ENCODE results near the gene NRBF2. TPM values are rescaled to one million over a fixed set of nuclear protein-coding genes. Genes with fewer than 3 reads are reported as not detected.
"Not testable (repeated sequence)": the region's sequence is repeated elsewhere in the genome, so short reads cannot be mapped to it uniquely, and the experiment has no call there.

NRBF2 gene
- total RNA-seq, 1 donor from 2014 or later, result 16.0 TPM

- intact Hi-C loops (cut with DNase I), result no loop called here
- peak; percentile 97 for ATAC-seq
These were observed 17.3 kb upstream of the NRBF2 start for GRCh38 chr10:63115732-63116383.

GRCh38 chr10:63116452-63117072 is 16.6 kb upstream of the NRBF2 start:
- intact Hi-C loops (cut with DNase I), result no loop called here
- ATAC-seq, result no peak

More at GRCh38 chr10:63115732-63116383, 17.3 kb upstream of the NRBF2 start:
- DNase-seq (ENCODE audit: low spot score), result peak; percentile 83

GRCh38 chr10:63119041-63119440 is 14.1 kb upstream of the NRBF2 start:
- no peak for DNase-seq (ENCODE audit: low spot score)
- no peak for ATAC-seq
- intact Hi-C loops (cut with DNase I), result no loop called here

More at GRCh38 chr10:63116452-63117072, 16.6 kb upstream of the NRBF2 start:
- no peak for DNase-seq (ENCODE audit: low spot score)

GRCh38 chr10:63120554-63120953 is 12.6 kb upstream of the NRBF2 start:
- DNase-seq (ENCODE audit: low spot score), result no peak
- ATAC-seq, result peak; percentile 19
- intact Hi-C loops (cut with DNase I), result no loop called here

DNA sequence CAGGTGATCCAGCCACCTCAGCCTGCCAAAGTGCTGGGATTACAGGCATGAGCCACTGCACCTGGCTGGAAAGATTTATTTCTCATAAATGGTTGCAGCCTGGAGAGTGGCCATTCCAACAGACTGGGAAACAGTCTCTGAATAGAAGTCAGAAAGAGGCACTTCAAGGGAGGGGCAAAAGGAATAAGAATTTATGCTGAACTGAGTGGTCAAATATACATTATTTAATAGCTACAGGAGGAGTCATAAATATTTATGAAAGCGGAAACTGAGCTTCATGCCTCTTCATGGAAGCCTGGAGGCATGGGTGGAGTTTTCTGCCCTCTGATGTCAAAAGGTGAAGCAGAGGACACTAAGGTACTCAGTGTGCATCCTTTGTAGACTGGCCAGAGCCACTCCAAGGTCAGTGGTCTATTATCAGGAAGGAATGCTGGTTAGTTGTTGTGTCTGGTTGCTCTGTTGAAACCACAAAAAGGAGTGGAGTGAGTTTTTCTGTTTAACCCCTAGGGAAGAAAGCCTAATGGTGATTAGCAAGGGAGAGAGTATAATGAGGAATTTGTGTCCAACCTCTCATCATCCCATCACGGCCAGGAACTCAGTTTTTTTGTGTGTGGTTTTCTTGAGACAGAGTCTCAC is 9.3 kb upstream of the NRBF2 start:
- no peak for ATAC-seq
- DNase-seq (ENCODE audit: low spot score), result no peak
- intact Hi-C loops (cut with DNase I), result no loop called here

DNA sequence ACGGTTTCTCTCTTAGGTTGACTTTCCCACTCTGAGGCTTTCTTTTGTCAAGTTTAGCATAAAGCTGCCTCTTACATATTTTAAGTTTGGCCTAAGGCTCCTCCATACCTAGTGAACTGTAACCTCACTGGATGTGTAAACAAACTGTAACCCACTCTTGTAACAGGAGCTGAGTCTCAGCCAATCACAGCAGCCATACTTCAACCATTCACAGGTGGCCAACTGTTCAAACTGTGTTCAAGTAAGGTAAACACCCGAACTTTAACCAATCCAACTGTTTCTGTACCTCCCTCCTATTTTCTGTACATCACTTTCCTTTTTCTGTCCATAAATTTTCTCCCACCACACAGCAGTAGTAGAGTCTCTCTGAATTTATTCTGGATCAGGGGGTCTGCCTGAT is 7.7 kb upstream of the NRBF2 start:
- DNase-seq (ENCODE audit: low spot score) (no peak), ATAC-seq (no peak)
- intact Hi-C loops (cut with DNase I), result no loop called here

DNA sequence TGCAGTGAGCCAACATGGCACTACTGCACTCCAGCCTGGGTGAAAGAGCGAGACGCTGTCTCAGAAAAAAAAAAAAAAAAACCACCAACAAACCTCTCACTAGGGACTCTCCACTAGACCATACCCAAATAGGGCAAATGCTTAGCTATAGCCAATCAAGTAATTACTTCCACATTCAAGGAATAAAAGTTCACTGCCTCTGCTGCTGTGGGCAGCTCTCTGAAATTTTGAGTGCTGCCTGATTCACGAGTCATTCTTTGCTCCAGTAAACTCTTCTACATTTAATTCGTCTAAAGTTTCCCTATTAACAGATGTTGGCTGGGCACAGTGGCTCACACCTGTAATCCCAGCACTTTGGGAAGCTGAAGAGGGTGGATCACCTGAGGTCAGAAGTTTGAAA is 4.7 kb upstream of the NRBF2 start:
- ATAC-seq, result no peak
- intact Hi-C loops (cut with DNase I), result no loop called here
- DNase-seq (ENCODE audit: low spot score), result no peak

- DNase-seq (ENCODE audit: low spot score), result no peak
- intact Hi-C loops (cut with DNase I), result no loop called here
- ATAC-seq, result no peak
These were observed 3.2 kb upstream of the NRBF2 start for GRCh38 chr10:63129888-63130287.

GRCh38 chr10:63132651-63133055 is 475 bp upstream of the NRBF2 start:
- DNase-seq (ENCODE audit: low spot score), result no peak
- intact Hi-C loops (cut with DNase I), result no loop called here
- peak; percentile 17 for ATAC-seq

DNA sequence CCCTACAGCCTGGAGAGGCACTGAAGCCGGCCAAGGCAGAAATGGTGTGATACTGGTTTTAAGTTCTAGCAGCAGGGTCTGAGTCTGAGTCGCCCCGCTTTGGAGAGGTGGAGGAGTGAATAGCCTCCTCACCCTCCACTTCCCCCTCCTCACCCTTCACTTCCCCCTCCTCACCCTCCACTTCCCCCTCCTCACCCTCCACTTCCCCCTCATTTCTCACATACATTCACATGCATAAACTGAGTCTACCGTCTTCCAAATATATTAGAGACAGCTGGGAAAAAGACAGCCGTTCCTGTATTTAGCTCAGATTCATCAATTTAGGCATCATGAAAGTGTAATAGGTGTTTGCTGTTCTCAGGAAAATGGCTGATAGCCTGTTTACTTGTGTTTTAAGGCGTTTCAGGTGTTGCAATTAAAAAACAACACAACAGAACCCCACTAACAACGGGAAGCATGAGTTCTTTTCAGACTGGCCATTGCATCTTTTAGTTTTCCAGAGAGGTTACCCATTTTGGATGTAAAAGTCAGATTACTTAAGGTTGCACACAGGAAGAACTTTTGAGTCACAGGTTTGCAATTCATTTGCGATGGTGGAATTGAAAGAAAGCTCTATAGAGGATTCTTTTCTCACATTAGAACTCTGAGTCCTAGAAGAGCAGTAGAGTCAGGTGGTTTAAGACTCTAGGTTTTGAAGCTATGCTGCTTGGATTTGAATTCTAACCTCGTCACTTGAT is 861 bp downstream of the NRBF2 start:
- ATAC-seq, result no peak
- no peak for DNase-seq (ENCODE audit: low spot score)
- intact Hi-C loops (cut with DNase I), result no loop called here

DNA sequence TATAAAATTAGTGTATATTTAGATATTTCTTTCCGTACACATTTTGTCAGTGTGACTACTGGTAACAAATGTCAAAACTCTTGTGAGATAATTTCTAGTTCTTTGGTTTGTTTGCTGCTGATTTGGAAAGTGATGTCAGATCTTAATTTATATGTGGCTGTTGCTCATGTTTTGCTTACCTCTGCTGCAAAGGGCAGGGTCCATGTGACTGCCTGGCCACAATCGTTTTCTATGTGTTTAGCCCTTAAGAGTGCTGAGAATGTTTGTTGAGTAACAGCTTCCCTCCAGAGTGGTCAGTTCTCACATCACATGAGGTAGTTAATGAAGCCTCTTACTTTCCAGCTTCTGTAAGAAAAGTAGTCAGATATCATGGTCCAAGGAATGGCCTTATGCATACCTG is 4.2 kb downstream of the NRBF2 start:
- ATAC-seq (no peak), DNase-seq (ENCODE audit: low spot score) (no peak)
- intact Hi-C loops (cut with DNase I), result no loop called here

- DNase-seq (ENCODE audit: low spot score), result no peak
- ATAC-seq, result no peak
- intact Hi-C loops (cut with DNase I), result no loop called here
These were observed 6.9 kb downstream of the NRBF2 start for GRCh38 chr10:63140077-63140476.

DNA sequence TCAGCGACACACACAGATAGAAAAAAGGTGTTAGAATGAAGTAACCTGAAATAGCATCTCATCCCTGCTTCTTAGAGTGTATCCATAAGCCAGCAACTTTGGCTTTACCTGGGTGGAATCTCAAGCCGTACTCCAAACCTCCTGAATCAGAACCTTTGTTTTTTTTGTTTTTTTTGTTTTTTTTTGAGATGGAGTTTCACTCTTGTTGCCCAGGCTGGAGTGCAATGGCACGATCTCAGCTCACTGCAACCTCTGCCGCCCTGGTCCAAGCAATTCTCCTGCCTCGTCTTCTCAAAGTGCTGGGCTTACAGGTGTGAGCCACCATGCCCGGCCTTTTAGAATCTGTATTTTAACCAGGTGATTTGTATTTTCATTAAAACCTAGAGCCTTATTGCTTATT is 9.0 kb downstream of the NRBF2 start:
- no peak for ATAC-seq
- DNase-seq (ENCODE audit: low spot score), result no peak
- intact Hi-C loops (cut with DNase I), result no loop called here

DNA sequence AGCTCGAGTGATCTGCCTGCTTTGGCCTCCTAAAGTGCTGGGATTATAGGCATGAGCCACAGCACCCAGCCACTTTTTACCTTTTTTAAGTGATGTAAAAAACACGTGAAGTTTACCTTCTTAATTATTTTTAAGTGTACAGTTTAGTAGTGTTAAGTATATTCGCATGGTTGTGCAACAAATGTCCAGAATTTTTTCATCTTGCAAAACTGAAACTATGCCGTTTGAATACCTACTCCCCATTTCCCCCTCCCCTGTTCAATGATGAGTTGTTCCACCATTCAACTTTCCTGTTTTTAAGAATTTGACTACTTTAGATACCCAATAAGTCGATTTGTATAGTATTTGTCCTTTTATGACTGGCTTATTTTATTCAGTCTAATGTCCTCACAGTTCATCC is 10.9 kb downstream of the NRBF2 start:
- intact Hi-C loops (cut with DNase I), result no loop called here
- ATAC-seq (no peak), DNase-seq (ENCODE audit: low spot score) (no peak)

DNA sequence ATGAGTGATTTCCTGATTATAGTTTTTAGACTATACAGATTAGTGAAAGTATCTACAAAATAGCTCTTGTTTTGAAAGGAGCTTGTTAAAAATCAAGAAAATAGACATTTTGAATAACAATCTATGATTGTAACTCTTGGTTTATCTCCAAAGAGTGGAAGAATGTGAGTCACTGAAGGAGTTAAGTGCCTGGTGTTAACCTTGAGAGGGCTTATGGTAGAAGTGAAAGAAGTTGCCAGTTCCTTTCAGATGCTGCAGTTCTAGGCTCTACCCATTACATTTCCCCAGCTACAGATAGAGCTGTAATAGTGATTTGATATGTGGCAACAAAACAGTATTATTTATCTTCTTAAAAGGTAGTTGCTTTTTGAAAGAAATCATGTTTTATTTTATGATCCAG is 12.7 kb downstream of the NRBF2 start:
- ATAC-seq (no peak), DNase-seq (ENCODE audit: low spot score) (no peak)
- intact Hi-C loops (cut with DNase I), result no loop called here

GRCh38 chr10:63146503-63146902 is 13.4 kb downstream of the NRBF2 start:
- DNase-seq (ENCODE audit: low spot score), result no peak
- no peak for ATAC-seq
- intact Hi-C loops (cut with DNase I), result no loop called here

DNA sequence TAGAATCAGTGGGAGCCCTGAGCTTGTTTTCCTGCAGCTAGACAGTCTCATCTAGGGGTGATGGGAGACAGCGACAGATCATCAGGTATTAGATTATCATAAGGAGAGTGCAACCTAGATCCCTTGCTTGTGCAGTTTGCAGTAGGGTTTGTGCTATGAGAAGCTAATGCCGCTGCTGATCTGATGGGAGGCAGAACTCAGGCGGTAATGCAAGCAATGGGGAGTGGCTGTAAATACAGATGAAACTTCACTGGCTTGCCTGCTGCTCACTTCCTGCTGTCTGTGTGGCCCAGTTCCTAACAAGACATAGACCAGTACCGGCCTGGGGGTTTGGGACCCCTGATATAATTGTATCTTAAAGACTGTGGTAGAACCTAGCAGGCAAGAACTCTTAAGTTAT is 17.6 kb downstream of the NRBF2 start:
- DNase-seq (ENCODE audit: low spot score) (no peak), ATAC-seq (no peak)
- intact Hi-C loops (cut with DNase I), result no loop called here

DNA sequence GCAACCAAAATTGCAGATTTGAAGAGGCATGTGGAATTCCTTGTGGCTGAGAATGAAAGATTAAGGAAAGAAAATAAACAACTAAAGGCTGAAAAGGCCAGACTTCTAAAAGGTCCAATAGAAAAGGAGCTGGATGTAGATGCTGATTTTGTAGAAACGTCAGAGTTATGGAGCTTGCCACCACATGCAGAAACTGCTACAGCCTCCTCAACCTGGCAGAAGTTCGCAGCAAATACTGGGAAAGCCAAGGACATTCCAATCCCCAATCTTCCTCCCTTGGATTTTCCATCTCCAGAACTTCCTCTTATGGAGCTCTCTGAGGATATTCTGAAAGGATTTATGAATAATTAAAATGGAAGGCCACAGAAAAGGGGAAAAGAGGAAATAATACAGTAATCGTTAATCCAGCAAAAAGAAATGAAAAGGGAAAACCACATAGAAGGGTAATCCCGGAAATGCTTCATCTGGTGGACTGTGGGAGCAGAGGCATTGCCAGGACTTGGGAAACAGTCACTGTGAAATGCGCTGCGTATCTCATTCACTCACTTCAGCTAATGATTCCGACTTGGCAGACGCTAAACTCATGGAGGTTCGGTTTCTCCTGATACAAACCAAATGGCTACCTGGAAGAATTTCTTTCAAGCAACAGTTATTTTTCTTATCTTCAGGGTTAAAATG is 20.9 kb downstream of the NRBF2 start:
- ATAC-seq; DNase-seq (ENCODE audit: low spot score); intact Hi-C loops (cut with DNase I): not testable (repeated sequence)

Data from sciatic nerve (tissue), 2 donors.